ENCODE measurements around the gene FOXP2. TPM values are rescaled to one million over a fixed set of nuclear protein-coding genes. Genes with fewer than 3 reads are reported as not detected.
"Not testable (repeated sequence)": the region's sequence is repeated elsewhere in the genome, so short reads cannot be mapped to it uniquely, and the experiment has no call there.

Gene FOXP2
- total RNA-seq, 6 experiments from 2014 or later = 0.02 to 0.41 (median 0.20) TPM

DNA sequence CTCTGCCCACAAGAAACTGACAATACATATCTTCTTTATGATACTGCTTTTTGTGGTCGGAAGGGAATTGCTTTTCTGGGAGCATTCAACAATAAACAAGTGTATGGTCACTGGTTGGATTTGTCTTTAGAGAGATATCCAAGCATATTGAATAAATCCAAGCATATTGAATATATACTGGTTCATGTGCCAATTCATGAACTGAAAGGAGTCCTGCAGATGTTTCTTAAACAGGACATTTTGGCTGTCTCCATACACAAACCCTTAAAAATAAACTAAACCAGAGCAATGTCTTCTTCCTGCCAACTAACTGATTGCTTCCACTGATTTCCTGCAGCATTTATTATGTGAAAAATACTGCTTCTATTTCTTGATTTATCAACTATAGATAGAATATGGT is 173.9 kb downstream of the FOXP2 start:
- no peaks in the 10 kb centered on the region for H3K36me3 Mint-ChIP-seq (ENCODE audit: low read depth)
- no peak for DNase-seq
- H3K9me3 Mint-ChIP-seq = peaks cover 3% of the 10 kb centered on the region; the same call in 1 of the 2 replicates
- no peak overlapping the region for H3K4me3 Mint-ChIP-seq
- no peak overlapping the region for H3K27ac Mint-ChIP-seq
- H3K27me3 Mint-ChIP-seq (ENCODE audit: insufficient read depth) = no peaks in the 10 kb centered on the region
- no peak for TF ChIP-seq CTCF (IDR thresholded peaks at IDR 0.05)
- H3K4me1 Mint-ChIP-seq (ENCODE audit: low read depth) = no peaks in the 10 kb centered on the region

- H3K9me3 Mint-ChIP-seq = peaks cover 3% of the 10 kb centered on the region; the same call in 1 of the 2 replicates
- DNase-seq = no peak
- H3K27me3 Mint-ChIP-seq (ENCODE audit: insufficient read depth) = no peaks in the 10 kb centered on the region
- H3K4me1 Mint-ChIP-seq (ENCODE audit: low read depth) = no peaks in the 10 kb centered on the region
- no peak overlapping the region for H3K27ac Mint-ChIP-seq
- H3K4me3 Mint-ChIP-seq = no peak overlapping the region
- H3K36me3 Mint-ChIP-seq (ENCODE audit: low read depth) = no peaks in the 10 kb centered on the region
- no peak for TF ChIP-seq CTCF (IDR thresholded peaks at IDR 0.05)
These were observed 174.8 kb downstream of the FOXP2 start for GRCh38 chr7:114589436-114589835.

DNA sequence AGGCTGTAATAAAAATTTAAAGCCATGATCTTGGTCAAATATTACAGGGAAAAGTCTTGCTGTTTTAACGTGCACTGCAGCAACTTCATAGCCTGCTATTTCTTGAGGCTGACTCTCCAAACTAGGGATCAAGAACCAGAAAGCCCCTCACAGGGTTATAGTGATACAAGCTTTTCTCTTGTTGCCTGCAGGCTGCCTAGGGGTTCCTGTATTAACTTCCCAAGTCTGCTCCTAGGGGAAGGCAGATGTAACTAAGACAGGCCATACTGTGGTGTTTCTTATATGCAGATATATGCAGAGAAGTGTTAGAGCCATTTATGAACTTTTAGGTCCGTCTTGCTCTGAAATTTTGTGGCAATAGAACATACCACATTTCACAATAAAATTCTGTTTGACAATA is 175.7 kb downstream of the FOXP2 start:
- Mint-ChIP-seq H3K27ac (no peak overlapping the region), H3K27me3 (ENCODE audit: insufficient read depth) (no peaks in the 10 kb centered on the region), H3K9me3 (peaks cover 3% of the 10 kb centered on the region; the same call in 1 of the 2 replicates)

DNA sequence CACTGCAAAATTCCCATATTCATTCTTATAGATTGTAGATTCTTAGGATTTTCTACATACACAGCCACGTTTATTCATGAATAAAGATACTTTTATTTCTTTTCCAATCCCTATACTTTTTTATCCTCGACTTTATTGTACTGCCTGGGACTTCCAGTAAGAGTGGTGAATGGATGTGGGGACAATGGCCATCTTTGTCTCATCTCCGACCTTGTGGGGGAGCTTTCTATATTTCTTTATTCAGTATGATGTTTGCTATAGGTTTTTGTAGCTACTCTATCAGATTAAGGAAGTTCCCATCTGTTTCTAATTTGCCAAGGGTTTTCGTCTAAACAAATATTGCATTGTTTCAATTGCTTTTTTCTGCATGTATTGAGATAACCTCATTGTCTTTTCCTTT is 184.3 kb downstream of the FOXP2 start:
- H3K4me1 Mint-ChIP-seq (ENCODE audit: low read depth) = no peaks in the 10 kb centered on the region
- H3K27ac Mint-ChIP-seq = no peak overlapping the region

More for the DNA sequence above, 175.7 kb downstream of the FOXP2 start:
- DNase-seq = no peak
- Mint-ChIP-seq H3K4me3 (no peak overlapping the region), H3K36me3 (ENCODE audit: low read depth) (no peaks in the 10 kb centered on the region), H3K4me1 (ENCODE audit: low read depth) (no peaks in the 10 kb centered on the region)
- TF ChIP-seq CTCF (IDR thresholded peaks at IDR 0.05) = no peak

GRCh38 chr7:114606100-114606499 is 191.5 kb downstream of the FOXP2 start:
- H3K4me3 Mint-ChIP-seq = no peak overlapping the region
- DNase-seq = no peak
- no peaks in the 10 kb centered on the region for H3K9me3 Mint-ChIP-seq
- no peaks in the 10 kb centered on the region for H3K4me1 Mint-ChIP-seq (ENCODE audit: low read depth)
- H3K36me3 Mint-ChIP-seq (ENCODE audit: low read depth) = no peaks in the 10 kb centered on the region
- TF ChIP-seq CTCF (IDR thresholded peaks at IDR 0.05) = no peak
- no peak overlapping the region for H3K27ac Mint-ChIP-seq
- H3K27me3 Mint-ChIP-seq (ENCODE audit: insufficient read depth) = no peaks in the 10 kb centered on the region; the same call in 1 of the 2 replicates

More for the DNA sequence above, 184.3 kb downstream of the FOXP2 start:
- no peak for DNase-seq
- Mint-ChIP-seq H3K27me3 (ENCODE audit: insufficient read depth) (no peaks in the 10 kb centered on the region; the same call in 1 of the 2 replicates), H3K4me3 (no peak overlapping the region), H3K9me3 (no peaks in the 10 kb centered on the region), H3K36me3 (ENCODE audit: low read depth) (no peaks in the 10 kb centered on the region)
- TF ChIP-seq CTCF (IDR thresholded peaks at IDR 0.05) = no peak

DNA sequence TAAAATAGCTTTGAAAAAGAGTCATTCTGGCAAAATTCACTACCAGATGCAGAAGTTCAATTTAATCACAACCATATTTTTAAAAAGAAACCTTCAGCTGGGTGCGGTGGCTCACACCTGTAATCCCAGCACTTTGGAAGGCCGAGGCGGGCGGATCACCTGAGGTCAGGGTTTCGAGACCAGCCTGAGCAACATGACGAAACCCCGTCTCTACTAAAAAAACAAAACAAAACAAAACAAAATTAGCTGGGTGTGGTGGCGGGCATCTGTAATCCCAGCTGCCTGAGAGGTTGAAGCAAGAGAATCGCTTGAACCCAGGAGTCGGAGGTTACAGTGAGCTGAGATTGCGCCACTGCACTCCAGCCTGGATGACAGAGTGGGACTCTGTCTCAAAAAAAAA is 194.2 kb downstream of the FOXP2 start:
- not testable (repeated sequence) for H3K27ac Mint-ChIP-seq; H3K27me3 Mint-ChIP-seq (ENCODE audit: insufficient read depth); H3K36me3 Mint-ChIP-seq (ENCODE audit: low read depth); H3K9me3 Mint-ChIP-seq; DNase-seq; H3K4me3 Mint-ChIP-seq; H3K4me1 Mint-ChIP-seq (ENCODE audit: low read depth)
